ENCODE measurements around the gene MAPK8IP3. TPM values are rescaled to one million over a fixed set of nuclear protein-coding genes. Genes with fewer than 3 reads are reported as not detected.

MAPK8IP3 gene
- total and polyA plus RNA-seq, 12 donors, result 12.1 to 430 (median 56.1) TPM

GRCh38 chr16:1816396-1817275, 110.6 kb downstream of the MAPK8IP3 start:
- intact Hi-C loops (cut with DNase I), result no loop called here
- no peak for TF ChIP-seq CTCF (IDR thresholded peaks at IDR 0.05)
- TF ChIP-seq POLR2A (IDR thresholded peaks at IDR 0.05), result no peak

GRCh38 chr16:1817276-1817589, 111.2 kb downstream of the MAPK8IP3 start:
- TF ChIP-seq CTCF (IDR thresholded peaks at IDR 0.05) (no peak), POLR2A (IDR thresholded peaks at IDR 0.05) (no peak)
- Histone ChIP-seq H3K9me3 (replicated peaks in 1 of 3) (no peaks in the 10 kb centered on the region), H3K27me3 (no peaks in the 10 kb centered on the region), H3K4me3 (no peak overlapping the region), H3K4me1 (replicated peaks in 1 of 2) (no peaks in the 10 kb centered on the region), H3K36me3 (replicated peaks in 1 of 2) (peaks cover 0 to 81% of the 10 kb centered on the region in 2 donors), H3K27ac (no peak overlapping the region)
- WGBS, 4 donors, result 91 to 97% (median 95%) methylated on average over 7 to 9 of the region's 9 CpGs
- no peak for DNase-seq
- intact Hi-C loops (cut with DNase I), result no loop called here

More at GRCh38 chr16:1816396-1817275, 110.6 kb downstream of the MAPK8IP3 start:
- Histone ChIP-seq H3K27me3 (no peaks in the 10 kb centered on the region), H3K27ac (no peak overlapping the region), H3K4me1 (replicated peaks in 1 of 2) (no peaks in the 10 kb centered on the region), H3K9me3 (replicated peaks in 1 of 3) (no peaks in the 10 kb centered on the region), H3K4me3 (no peak overlapping the region), H3K36me3 (replicated peaks in 1 of 2) (peaks cover 0 to 76% of the 10 kb centered on the region in 2 donors)
- DNase-seq, result no peak
- WGBS, 4 donors, result 91 to 95% (median 94%) methylated on average over 16 to 40 of the region's 40 CpGs

- Histone ChIP-seq H3K9me3 (replicated peaks in 1 of 3) (no peaks in the 10 kb centered on the region), H3K27ac (peak overlapping the region in 1 of 5 donors; percentile 47), H3K27me3 (no peaks in the 10 kb centered on the region), H3K4me1 (replicated peaks in 1 of 2) (no peaks in the 10 kb centered on the region), H3K36me3 (replicated peaks in 1 of 2) (peaks cover 0 to 85% of the 10 kb centered on the region in 2 donors), H3K4me3 (no peak overlapping the region)
- intact Hi-C loops (cut with DNase I), result no loop called here
- 72 to 87% (median 78%) methylated on average over 17 of the region's 17 CpGs for WGBS, 4 donors
- no peak for TF ChIP-seq CTCF (IDR thresholded peaks at IDR 0.05)
- no peak for TF ChIP-seq POLR2A (IDR thresholded peaks at IDR 0.05)
- DNase-seq, result peak in 4 of 7 donors; percentile 16 to 31 (median 22)
These were observed 111.7 kb downstream of the MAPK8IP3 start for GRCh38 chr16:1817716-1818115.

GRCh38 chr16:1818204-1818872, 112.3 kb downstream of the MAPK8IP3 start:
- Histone ChIP-seq H3K27ac (peak overlapping the region in 1 of 5 donors; percentile 47), H3K9me3 (replicated peaks in 1 of 3) (no peaks in the 10 kb centered on the region), H3K27me3 (no peaks in the 10 kb centered on the region), H3K4me1 (replicated peaks in 1 of 2) (peaks cover 0 to under 1% of the 10 kb centered on the region in 2 donors), H3K4me3 (no peak overlapping the region), H3K36me3 (replicated peaks in 1 of 2) (peaks cover 0 to 86% of the 10 kb centered on the region in 2 donors)
- intact Hi-C loops (cut with DNase I), result no loop called here
- DNase-seq, result peak in 4 of 7 donors; percentile 17 to 44 (median 25)
- WGBS, 4 donors, result 67 to 76% (median 72%) methylated on average over 17 to 27 of the region's 27 CpGs
- TF ChIP-seq CTCF (IDR thresholded peaks at IDR 0.05) (no peak), POLR2A (IDR thresholded peaks at IDR 0.05) (no peak)

Measured in adrenal gland (tissue), 12 donors.